GM18511 (cell line): Measurements from ENCODE around the gene SALL3.
"Not testable (repeated sequence)": the region's sequence is repeated elsewhere in the genome, so short reads cannot be mapped to it uniquely, and the experiment has no call there.

Experiments used
- ATAC-seq: cut with Tn5 transposase; IDR thresholded peaks from one replicate; pipeline ENCODE4 v1.9.1; 2021; ENCODE audit warnings: mild to moderate bottlenecking, moderate library complexity; ENCODE audit not compliant: unreplicated experiment

SALL3 gene

GRCh38 chr18:78979730-78980278 is at the start of gene SALL3:
TSS of gene SALL3 (plus strand) at chr18:78979818. CDS start at chr18:78980275, 457 bp downstream.
- ATAC-seq = no peak

GRCh38 chr18:78932281-78932680 is 47.3 kb upstream of the SALL3 start:
- no peak for ATAC-seq

- ATAC-seq = no peak
Observed at GRCh38 chr18:78934003-78934402, 45.6 kb upstream of the SALL3 start.

- no peak for ATAC-seq
Observed at GRCh38 chr18:78934551-78935225, 44.9 kb upstream of the SALL3 start.

GRCh38 chr18:78935406-78935805 is 44.2 kb upstream of the SALL3 start:
- ATAC-seq = no peak

GRCh38 chr18:78936251-78937005 is 43.2 kb upstream of the SALL3 start:
- ATAC-seq = no peak

GRCh38 chr18:78937166-78937565 is 42.5 kb upstream of the SALL3 start:
- no peak for ATAC-seq

GRCh38 chr18:78939105-78939504 is 40.5 kb upstream of the SALL3 start:
- no peak for ATAC-seq

GRCh38 chr18:78939734-78940494 is 39.7 kb upstream of the SALL3 start:
- ATAC-seq = no peak

GRCh38 chr18:78942236-78942635 is 37.4 kb upstream of the SALL3 start:
- ATAC-seq = not testable (repeated sequence)

GRCh38 chr18:78945628-78946027 is 34.0 kb upstream of the SALL3 start:
- ATAC-seq = no peak

GRCh38 chr18:78947291-78947690 is 32.3 kb upstream of the SALL3 start:
- ATAC-seq = no peak

GRCh38 chr18:78948221-78948620 is 31.4 kb upstream of the SALL3 start:
- no peak for ATAC-seq

- ATAC-seq = no peak
Observed at GRCh38 chr18:78948707-78949106, 30.9 kb upstream of the SALL3 start.

GRCh38 chr18:78949216-78949615 is 30.4 kb upstream of the SALL3 start:
- no peak for ATAC-seq

GRCh38 chr18:78950386-78950785 is 29.2 kb upstream of the SALL3 start:
- no peak for ATAC-seq

- ATAC-seq = no peak
Observed at GRCh38 chr18:78953566-78953965, 26.1 kb upstream of the SALL3 start.

GRCh38 chr18:78955051-78955450 is 24.6 kb upstream of the SALL3 start:
- no peak for ATAC-seq

GRCh38 chr18:78957140-78957539 is 22.5 kb upstream of the SALL3 start:
- ATAC-seq = no peak

- no peak for ATAC-seq
Observed at GRCh38 chr18:78960709-78961108, 18.9 kb upstream of the SALL3 start.

GRCh38 chr18:78962098-78962497 is 17.5 kb upstream of the SALL3 start:
- ATAC-seq = no peak
